Chondrocyte (in vitro differentiated cells): ENCODE measurements around the gene MSH5. TPM values are rescaled to one million over a fixed set of nuclear protein-coding genes. Genes with fewer than 3 reads are reported as not detected.
A peak's percentile ranks its signal among the peaks of the same experiment; 100 is the strongest.
"Not testable (repeated sequence)": the region's sequence is repeated elsewhere in the genome, so short reads cannot be mapped to it uniquely, and the experiment has no call there.

Experiments
- DNase-seq: peaks from one replicate; pipeline ENCODE4 v3.0.0; 2021; ENCODE audit warnings: mixed read lengths, low spot score
- H3K27ac Mint-ChIP-seq: one replicate; pipeline ENCODE4 v1.8.0; 2021; ENCODE audit warnings: mild to moderate bottlenecking, moderate library complexity, mixed read lengths; ENCODE audit not compliant: unreplicated experiment
- H3K27me3 Mint-ChIP-seq: 2 replicates; pipeline ENCODE4 v1.8.0; 2021; ENCODE audit warnings: low read depth, mixed read lengths
- H3K36me3 Mint-ChIP-seq: 2 replicates; pipeline ENCODE4 v1.8.0; 2021; ENCODE audit warnings: low read depth, mixed read lengths
- H3K4me1 Mint-ChIP-seq: 2 replicates; pipeline ENCODE4 v1.8.0; 2021; ENCODE audit warnings: low read depth, mild to moderate bottlenecking, mixed read lengths
- H3K4me3 Mint-ChIP-seq: one replicate; pipeline ENCODE4 v1.8.0; 2021; ENCODE audit warnings: mild to moderate bottlenecking, moderate library complexity, mixed read lengths; ENCODE audit not compliant: unreplicated experiment
- H3K9me3 Mint-ChIP-seq: 2 replicates; pipeline ENCODE4 v1.8.0; 2021; ENCODE audit warnings: low read depth, mixed read lengths
- total RNA-seq: library from RNA; stranded (reverse); gene quantifications from 3 replicates; pipeline ENCODE4 v1.2.1, GENCODE V29; 2021
- TF ChIP-seq, protein P1 (sequence below): fragments of 200-600 bp; sonication (generic); IDR thresholded peaks from 2 replicates; pipeline ENCODE4 v1.5.0; 2021; ENCODE audit warnings: antibody characterized with exemption, mild to moderate bottlenecking, moderate library complexity

Gene MSH5
- total RNA-seq, 1 donor from 2014 or later = 9.4 TPM

DNA sequence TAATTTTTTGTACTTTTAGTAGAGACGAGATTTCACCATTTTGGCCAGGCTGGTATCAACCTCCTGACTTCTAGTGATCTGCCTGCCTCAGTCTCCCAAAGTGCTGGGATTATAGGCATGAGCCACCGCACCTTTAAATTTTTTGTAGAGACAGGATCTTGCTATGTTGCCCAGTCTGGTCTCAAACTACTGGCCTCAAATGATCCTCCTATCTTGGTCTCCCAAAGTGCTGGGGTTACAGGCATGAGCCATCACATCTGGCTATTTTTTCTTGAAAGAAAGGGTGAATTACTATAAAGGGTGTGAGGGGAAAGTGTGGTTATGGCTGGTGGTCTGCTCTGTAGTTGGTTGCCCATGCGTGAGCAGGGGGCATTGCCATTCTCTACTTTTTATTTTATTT lies 31.6 kb upstream of the MSH5 start:
- H3K36me3 Mint-ChIP-seq = no peaks in the 10 kb centered on the region
- no peak overlapping the region for H3K4me3 Mint-ChIP-seq
- peaks cover 2% of the 10 kb centered on the region for H3K27me3 Mint-ChIP-seq
- no peak for DNase-seq
- no peak overlapping the region for H3K27ac Mint-ChIP-seq
- H3K4me1 Mint-ChIP-seq = peaks cover 6% of the 10 kb centered on the region
- TF ChIP-seq, protein P1, sequence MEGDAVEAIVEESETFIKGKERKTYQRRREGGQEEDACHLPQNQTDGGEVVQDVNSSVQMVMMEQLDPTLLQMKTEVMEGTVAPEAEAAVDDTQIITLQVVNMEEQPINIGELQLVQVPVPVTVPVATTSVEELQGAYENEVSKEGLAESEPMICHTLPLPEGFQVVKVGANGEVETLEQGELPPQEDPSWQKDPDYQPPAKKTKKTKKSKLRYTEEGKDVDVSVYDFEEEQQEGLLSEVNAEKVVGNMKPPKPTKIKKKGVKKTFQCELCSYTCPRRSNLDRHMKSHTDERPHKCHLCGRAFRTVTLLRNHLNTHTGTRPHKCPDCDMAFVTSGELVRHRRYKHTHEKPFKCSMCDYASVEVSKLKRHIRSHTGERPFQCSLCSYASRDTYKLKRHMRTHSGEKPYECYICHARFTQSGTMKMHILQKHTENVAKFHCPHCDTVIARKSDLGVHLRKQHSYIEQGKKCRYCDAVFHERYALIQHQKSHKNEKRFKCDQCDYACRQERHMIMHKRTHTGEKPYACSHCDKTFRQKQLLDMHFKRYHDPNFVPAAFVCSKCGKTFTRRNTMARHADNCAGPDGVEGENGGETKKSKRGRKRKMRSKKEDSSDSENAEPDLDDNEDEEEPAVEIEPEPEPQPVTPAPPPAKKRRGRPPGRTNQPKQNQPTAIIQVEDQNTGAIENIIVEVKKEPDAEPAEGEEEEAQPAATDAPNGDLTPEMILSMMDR = no peak
- H3K9me3 Mint-ChIP-seq = no peaks in the 10 kb centered on the region

DNA sequence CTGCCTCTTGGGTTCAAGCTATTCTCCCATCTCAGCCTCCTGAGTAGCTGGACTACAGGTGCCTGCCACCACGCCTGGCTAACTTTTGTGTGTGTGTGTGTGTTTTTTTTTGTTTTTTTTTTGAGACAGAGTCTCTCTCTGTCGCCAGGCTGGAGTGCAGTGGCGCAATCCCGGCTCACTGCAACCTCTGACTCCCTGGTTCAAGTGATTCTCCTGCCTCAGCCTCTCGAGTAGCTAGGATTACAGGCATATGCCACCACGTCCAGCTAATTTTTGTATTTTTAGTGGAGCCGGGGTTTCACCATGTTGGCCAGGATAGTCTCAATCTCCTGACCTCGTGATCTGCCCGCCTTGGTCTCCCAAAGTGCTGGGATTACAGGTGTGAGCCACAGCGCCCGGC lies 30.6 kb upstream of the MSH5 start:
- not testable (repeated sequence) for H3K4me1 Mint-ChIP-seq, H3K27me3 Mint-ChIP-seq, H3K9me3 Mint-ChIP-seq

DNA sequence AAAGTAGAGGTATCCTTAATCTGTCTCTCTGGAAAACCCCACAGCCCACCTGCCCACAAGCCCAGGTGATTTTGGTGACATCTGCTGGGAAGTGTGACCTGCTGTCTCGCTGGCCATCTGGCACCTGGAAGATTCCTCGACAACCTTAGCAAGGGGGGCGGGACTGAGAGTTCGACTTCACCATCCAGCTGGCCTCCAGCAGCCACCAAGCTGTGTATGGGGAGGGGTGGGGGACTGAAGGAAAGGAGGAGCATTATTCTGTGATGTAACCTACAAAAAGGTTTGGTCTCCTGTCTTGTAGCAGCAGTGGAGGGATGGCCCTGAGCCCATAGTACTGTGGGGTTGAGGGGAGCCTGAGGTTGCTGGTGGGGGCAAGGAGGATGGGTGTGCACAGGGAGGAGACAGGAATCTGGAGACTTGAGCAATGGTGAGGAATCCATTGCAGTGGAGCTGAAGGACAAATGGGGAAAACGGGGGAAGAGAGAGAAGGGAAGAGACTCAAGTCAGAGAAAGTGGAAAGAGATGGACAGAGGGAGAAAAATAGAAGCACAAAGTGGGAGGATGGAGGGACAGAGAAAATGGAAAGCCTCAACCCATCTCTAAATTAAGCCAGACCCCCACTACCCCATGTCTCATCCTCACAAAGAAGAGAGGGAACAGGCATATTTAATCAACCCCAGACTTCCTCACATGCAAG lies 29.1 kb upstream of the MSH5 start:
- Mint-ChIP-seq H3K36me3 (no peaks in the 10 kb centered on the region), H3K27ac (no peak overlapping the region), H3K9me3 (no peaks in the 10 kb centered on the region), H3K4me3 (no peak overlapping the region), H3K4me1 (no peaks in the 10 kb centered on the region), H3K27me3 (peaks cover 2% of the 10 kb centered on the region)
- TF ChIP-seq, protein P1 = no peak
- no peak for DNase-seq

More for the DNA sequence above, 30.6 kb upstream of the MSH5 start:
- H3K36me3 Mint-ChIP-seq, H3K27ac Mint-ChIP-seq, H3K4me3 Mint-ChIP-seq, DNase-seq: not testable (repeated sequence)

DNA sequence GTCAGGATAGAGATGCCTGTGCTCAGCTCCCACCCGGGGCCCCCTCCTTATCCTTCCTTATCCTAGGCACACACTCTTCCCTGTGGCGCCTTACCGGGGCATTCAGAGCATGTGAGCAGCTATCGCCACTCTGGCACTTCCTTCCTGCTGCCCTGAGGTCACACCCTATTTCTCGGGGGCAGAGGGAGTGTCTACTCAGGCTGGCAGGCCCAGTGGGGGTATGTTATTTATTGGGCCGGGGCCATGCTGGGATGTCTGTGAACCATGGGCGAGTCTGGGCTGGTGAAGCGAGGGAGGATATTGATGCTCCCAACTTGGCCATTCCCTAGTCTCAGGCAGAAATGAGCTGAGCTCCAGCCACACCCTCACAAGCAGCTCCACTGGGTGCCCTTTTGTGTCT lies 28.6 kb upstream of the MSH5 start:
- Mint-ChIP-seq H3K36me3 (no peaks in the 10 kb centered on the region), H3K9me3 (no peaks in the 10 kb centered on the region), H3K27me3 (peaks cover 2% of the 10 kb centered on the region), H3K27ac (no peak overlapping the region), H3K4me3 (no peak overlapping the region), H3K4me1 (no peaks in the 10 kb centered on the region)
- TF ChIP-seq, protein P1 = no peak
- no peak for DNase-seq

DNA sequence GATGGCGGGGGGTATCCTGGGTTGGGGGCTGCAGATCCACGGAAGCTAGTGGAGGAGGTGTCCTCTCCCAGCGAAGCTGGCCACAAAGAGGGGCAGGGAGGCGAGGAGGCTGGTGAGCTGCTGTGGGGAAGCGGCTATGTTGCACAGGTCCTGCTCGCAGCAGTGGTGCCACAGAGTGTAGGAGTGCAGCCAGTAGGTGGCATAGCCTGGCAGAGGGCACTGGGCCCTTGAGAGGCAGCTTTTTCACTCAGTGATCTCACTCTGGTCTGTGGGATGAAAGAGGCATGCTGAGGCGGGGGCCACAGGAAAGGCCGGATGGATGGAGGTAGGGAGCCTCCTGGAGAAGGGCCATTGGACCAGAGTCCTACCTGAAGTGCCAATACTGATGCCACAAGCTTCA lies 27.5 kb upstream of the MSH5 start:
- peaks cover 2% of the 10 kb centered on the region for H3K27me3 Mint-ChIP-seq
- TF ChIP-seq, protein P1 = peak; percentile 44
- no peaks in the 10 kb centered on the region for H3K36me3 Mint-ChIP-seq
- no peak for DNase-seq
- H3K4me1 Mint-ChIP-seq = no peaks in the 10 kb centered on the region
- no peak overlapping the region for H3K4me3 Mint-ChIP-seq
- no peak overlapping the region for H3K27ac Mint-ChIP-seq
- no peaks in the 10 kb centered on the region for H3K9me3 Mint-ChIP-seq

DNA sequence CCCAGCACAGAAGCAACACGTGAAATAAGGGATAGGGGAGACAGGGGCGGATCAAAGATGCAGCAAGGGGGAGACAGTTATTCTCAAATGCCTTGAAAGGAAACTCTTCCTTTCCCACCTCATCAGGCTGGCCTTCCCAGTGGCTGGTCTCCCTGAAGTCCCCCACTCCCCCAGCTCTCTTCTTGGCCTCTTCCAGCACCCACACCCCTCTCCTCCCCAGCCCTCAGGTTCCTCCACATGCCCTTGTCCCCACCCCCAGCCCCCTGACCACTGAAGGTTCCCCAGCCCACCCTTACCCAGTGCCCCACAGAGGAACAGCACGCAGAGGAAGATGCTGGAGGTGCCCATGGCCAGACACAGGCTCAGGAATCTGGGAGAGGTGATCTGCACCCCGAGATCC lies 26.3 kb upstream of the MSH5 start:
- Mint-ChIP-seq H3K9me3 (no peaks in the 10 kb centered on the region), H3K36me3 (no peaks in the 10 kb centered on the region), H3K27ac (no peak overlapping the region), H3K4me1 (no peaks in the 10 kb centered on the region), H3K4me3 (no peak overlapping the region), H3K27me3 (peaks cover 2% of the 10 kb centered on the region)
- no peak for DNase-seq
- TF ChIP-seq, protein P1 = no peak
